ENCODE data around the gene EXOSC7.

Gene EXOSC7

DNA sequence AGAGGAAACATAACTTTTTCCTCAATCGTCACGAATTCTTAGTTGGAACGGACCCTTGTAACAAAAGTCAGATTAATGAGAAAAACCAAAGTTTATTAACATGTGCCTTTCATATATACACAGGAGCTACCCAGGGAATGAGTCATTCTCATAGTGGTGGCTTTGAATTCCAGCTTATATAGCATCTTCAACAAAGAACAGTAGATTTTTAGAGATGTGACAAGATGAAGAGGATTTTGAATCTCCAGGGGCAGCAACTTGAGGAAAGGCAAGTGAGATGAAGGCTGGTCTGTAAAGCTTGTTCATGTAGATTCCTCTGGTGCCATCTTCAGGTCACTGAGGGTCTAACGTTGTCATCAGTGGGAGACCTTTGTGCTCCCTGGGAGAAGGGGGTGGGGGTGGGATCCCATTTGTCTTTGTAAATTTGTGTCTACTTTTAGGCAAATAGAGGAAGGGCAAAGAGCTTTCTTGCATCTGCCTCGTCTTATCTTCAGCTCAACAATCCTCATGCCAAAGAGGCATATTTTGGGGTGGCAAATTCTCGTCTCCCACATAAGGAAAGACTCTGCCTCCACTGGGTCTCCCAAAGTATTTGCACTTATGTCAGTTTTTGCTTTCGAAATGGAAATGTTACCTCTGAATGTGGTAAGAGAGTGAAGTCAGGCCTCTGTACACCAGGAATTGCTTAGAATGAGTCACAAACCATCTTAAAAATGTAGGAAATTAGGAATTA lies 79.5 kb downstream of the EXOSC7 start:
- no peak for DNase-seq (ENCODE audit: low read depth)

DNA sequence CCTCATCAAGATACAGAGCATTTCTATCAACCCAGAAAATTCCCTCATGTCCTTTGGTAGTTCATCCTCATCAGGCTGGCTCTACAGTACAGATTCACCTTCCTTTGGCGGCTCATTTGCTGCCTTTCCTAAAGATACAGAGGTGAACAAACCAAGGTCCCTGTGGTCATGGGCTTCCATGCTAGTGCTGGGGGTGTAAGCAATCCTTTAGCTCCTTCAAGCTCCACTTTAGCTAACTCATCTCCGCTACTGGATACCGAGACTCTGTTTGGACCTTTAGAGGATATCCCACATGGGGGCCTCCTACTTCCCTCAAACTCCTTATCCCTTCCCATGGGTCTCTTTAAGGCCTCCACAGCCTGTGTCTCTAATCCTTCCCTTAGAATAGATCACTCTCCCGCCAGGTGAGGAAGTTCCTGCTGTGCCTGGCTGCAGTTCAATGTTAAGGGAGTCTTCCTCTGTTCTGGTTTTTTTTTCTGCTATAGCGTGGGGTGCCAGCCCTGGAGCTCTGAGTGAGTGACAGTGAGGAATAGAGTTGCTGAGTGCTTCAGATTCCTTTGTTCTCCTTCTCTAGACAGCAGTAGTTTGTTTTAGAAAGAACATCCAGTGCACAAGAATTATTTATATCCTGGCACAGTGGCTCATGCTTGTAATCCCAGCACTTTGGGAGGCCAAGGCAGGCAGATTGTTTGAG lies 80.7 kb downstream of the EXOSC7 start:
- no peak for DNase-seq (ENCODE audit: low read depth)

DNA sequence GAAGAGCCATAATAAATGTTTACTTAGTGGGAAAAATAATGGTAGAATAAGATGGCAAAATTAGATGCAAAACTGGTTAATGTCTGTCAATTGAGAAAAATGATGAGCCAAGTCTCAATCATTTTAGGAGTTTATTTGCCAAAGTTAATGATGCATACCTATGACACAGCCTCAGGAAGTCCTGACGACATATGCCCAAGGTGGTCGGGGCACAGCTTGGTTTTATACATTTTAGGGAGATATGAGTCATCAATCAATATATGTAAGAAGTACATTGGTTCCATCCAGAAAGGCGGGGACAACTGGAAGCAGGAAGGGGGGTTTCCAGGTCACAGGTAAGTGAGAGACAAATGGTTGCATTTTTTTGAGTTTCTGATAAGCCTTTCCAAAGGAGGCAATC lies 81.5 kb downstream of the EXOSC7 start:
- DNase-seq (ENCODE audit: low read depth) = no peak

DNA sequence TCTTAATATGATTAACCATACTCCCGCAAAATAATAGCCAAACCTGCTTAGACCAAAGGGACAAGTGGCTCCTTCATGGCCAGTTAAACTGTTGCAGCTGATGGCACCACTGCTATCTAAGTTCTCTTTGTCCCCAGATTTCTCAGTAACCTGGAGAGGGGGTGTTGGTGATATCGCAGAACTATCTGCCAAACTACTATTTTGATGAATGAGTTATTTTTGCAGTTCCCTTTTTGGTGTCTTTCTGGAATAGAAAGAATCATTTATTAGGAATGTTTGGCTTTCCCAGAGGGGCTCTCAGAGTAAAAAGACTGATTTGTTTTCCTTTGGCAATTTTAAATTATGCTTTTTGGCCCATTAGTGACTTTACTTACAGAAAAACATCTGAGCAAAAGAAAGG lies 83.1 kb downstream of the EXOSC7 start:
- DNase-seq (ENCODE audit: low read depth) = no peak

DNA sequence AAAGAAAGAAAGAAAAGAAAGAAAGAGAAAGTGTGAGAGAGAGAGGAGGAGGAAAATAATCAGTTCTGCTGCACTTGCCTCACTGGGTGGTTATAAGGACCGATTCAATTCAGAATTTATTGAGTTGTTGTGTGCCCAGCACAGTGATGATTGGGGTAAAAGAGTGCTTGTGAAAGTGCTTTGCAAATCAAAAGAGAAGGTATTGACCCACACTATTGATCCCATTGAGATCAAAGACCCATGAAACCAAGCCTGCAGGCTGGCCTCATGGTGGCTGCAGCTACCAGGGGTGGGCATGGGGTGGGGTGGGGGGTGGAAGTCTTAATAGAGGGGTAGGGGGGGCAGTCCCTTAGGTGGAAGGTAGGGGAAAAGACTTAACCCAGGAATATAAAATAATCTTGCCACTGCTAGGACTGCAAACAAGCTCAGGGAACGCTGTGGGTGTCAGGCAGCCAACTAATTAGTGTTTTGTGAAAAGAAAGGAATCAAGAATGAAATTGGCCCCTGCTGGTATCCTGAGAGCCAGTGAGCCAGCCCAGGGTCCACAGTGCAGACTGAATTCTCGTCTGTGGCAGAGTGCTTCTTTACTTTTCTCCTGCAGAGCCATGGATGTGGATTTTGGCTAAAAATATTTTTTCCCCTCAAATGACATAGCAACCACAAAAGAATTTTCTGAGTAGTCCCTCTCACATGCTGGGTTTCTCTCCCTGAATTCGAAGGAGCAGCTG lies 84.3 kb downstream of the EXOSC7 start:
- no peak for DNase-seq (ENCODE audit: low read depth)
